Transverse colon (tissue), 4 donors: ENCODE data around the gene KCTD11. TPM values are rescaled to one million over a fixed set of nuclear protein-coding genes. Genes with fewer than 3 reads are reported as not detected.
"Not testable (repeated sequence)": the region's sequence is repeated elsewhere in the genome, so short reads cannot be mapped to it uniquely, and the experiment has no call there.

ENCODE experiments used
- DNase-seq: peaks from one replicate; pipeline ENCODE4 v3.0.0-alpha.2; 2019
- H3K27ac ChIP-seq, 4 donors: fragments of 200-600 bp; sonication (generic); 2 replicates each; pipeline ENCODE4 v1.5.1; 2016 to 2018; ENCODE audit warnings: inconsistent platforms in 4 of 4
- H3K27me3 ChIP-seq: fragments of 200-600 bp; sonication (generic); 2 replicates; pipeline ENCODE4 v1.5.1; 2017; ENCODE audit warnings: inconsistent platforms
- H3K36me3 ChIP-seq, 4 donors: fragments of 200-600 bp; sonication (generic); 2 replicates each; pipeline ENCODE4 v1.5.1; 2017 to 2019; ENCODE audit warnings: inconsistent platforms in 4 of 4
- H3K4me1 ChIP-seq, 4 donors: fragments of 200-600 bp; sonication (generic); 2 replicates each; pipeline ENCODE4 v1.5.1; 2017 to 2020; ENCODE audit warnings: inconsistent platforms in 4 of 4
- H3K4me3 ChIP-seq, 4 donors: fragments of 200-600 bp; sonication (generic); 1 replicate in 1 of 4; 2 replicates in 3 of 4; pipeline versions ENCODE4 v1.5.1 to v1.6.1; 2017 to 2019; ENCODE audit warnings: inconsistent platforms in 4 of 4
- H3K9me3 ChIP-seq, 2 donors: fragments of 200-600 bp; sonication (generic); 2 replicates each; pipeline ENCODE4 v1.5.1; 2017 to 2019; ENCODE audit warnings: inconsistent platforms in 2 of 2
- EP300 ChIP-seq: sonication (generic); formaldehyde crosslinking; IDR thresholded peaks from one replicate; pipeline ENCODE4 v1.6.1; 2017; ENCODE audit warnings: antibody characterized with exemption, low read depth
- POLR2A ChIP-seq: fragments of 450-650 bp; IDR thresholded peaks from one replicate; pipeline ENCODE4 v1.6.1; 2016; ENCODE audit warnings: antibody characterized with exemption, mild to moderate bottlenecking, moderate library complexity
- POLR2AphosphoS5 ChIP-seq, 3 donors: sonication (generic); formaldehyde crosslinking; IDR thresholded peaks; one replicate each; pipeline ENCODE4 v1.6.1; 2016; ENCODE audit warnings: antibody characterized with exemption in 3 of 3
- WGBS, 2 donors: methylation state at CpG; one replicate each; pipeline ENCODE4 v1.1.5; 2018; ENCODE audit warnings: low coverage in 1 of 2; 5-methylcytosine and 5-hydroxymethylcytosine counted together
- in situ Hi-C, 4 donors: fragments of 200-750 bp; cut with MboI; loops; one replicate each; pipeline versions ENCODE4 v1.15.0 to v1.15.1; 2017; ENCODE audit warnings: low sequenced_read_pairs in 3 of 4, low pct_ligation_motif_present in 1 of 4, low pct_unique_long_range_greater_than_20kb in 1 of 4
- intact Hi-C: fragments of 100-400 bp; cut with DNase I; formaldehyde crosslinking; loops from one replicate; pipeline ENCODE4 v1.15.1; 2023; ENCODE audit warnings: low total_unique reads
- total RNA-seq, 4 donors: library from RNA; depleted of rRNA; stranded (reverse); fragments of >200 nt; gene quantifications; one replicate each; pipeline ENCODE4 v1.1.0, GENCODE V29; 2016
- TF ChIP-seq, protein P1 (sequence below), 5 experiments: fragments of 200-600 bp in 3 of 5; fragments of 450-650 bp in 2 of 5; sonication (generic) in 3 of 5; IDR thresholded peaks; 1 replicate in 2 of 5; 2 replicates in 3 of 5; pipeline ENCODE4 v1.5.1; 2016 to 2017; ENCODE audit warnings: antibody characterized with exemption in 5 of 5, inconsistent platforms in 3 of 5, mild to moderate bottlenecking in 2 of 5, moderate library complexity in 1 of 5

The KCTD11 gene
- total RNA-seq, 4 donors from 2014 or later = 1.2 to 10.8 (median 7.8) TPM

DNA sequence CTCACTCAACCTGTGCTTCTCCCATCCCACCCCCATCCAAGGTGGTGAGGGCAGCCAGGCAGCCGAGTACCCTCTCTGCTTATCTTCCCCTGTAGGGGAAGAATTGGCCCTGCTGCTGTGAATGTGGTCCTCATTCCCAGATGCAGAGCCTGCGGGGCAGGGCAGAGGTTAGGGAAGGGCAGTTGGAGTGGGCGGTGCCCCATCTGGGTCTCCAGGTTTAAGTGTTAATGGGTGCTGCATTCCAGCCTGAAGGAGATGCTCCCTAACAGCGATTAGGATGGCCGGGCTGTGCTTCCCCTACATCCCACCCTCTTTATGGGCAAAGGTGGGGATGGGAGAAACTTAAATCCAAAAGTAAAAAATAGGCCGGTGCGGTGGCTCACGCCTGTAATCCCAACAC is 15.1 kb downstream of the KCTD11 start:
- Histone ChIP-seq H3K27me3 (no peaks in the 10 kb centered on the region), H3K36me3 (no peaks in the 10 kb centered on the region), H3K4me1 (no peaks in the 10 kb centered on the region), H3K9me3 (no peaks in the 10 kb centered on the region), H3K27ac (no peak overlapping the region), H3K4me3 (no peak overlapping the region)
- in situ Hi-C loops (loop anchor here in 1 of 4 donors (10.0 kb wide), 1 partner anchor 68 kb away; the partner anchor contains the start of genes FGF11 and TMEM102), intact Hi-C loops (no loop called here)
- WGBS, 2 donors = 79 to 92% methylated on average over 5 to 8 of the region's 8 CpGs
- no peak for DNase-seq
- TF ChIP-seq, protein P1, sequence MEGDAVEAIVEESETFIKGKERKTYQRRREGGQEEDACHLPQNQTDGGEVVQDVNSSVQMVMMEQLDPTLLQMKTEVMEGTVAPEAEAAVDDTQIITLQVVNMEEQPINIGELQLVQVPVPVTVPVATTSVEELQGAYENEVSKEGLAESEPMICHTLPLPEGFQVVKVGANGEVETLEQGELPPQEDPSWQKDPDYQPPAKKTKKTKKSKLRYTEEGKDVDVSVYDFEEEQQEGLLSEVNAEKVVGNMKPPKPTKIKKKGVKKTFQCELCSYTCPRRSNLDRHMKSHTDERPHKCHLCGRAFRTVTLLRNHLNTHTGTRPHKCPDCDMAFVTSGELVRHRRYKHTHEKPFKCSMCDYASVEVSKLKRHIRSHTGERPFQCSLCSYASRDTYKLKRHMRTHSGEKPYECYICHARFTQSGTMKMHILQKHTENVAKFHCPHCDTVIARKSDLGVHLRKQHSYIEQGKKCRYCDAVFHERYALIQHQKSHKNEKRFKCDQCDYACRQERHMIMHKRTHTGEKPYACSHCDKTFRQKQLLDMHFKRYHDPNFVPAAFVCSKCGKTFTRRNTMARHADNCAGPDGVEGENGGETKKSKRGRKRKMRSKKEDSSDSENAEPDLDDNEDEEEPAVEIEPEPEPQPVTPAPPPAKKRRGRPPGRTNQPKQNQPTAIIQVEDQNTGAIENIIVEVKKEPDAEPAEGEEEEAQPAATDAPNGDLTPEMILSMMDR (IDR thresholded peaks at IDR 0.05) = no peak
- no peak for TF ChIP-seq POLR2AphosphoS5 (IDR thresholded peaks at IDR 0.05)
- TF ChIP-seq EP300 = no peak
- TF ChIP-seq POLR2A = no peak

DNA sequence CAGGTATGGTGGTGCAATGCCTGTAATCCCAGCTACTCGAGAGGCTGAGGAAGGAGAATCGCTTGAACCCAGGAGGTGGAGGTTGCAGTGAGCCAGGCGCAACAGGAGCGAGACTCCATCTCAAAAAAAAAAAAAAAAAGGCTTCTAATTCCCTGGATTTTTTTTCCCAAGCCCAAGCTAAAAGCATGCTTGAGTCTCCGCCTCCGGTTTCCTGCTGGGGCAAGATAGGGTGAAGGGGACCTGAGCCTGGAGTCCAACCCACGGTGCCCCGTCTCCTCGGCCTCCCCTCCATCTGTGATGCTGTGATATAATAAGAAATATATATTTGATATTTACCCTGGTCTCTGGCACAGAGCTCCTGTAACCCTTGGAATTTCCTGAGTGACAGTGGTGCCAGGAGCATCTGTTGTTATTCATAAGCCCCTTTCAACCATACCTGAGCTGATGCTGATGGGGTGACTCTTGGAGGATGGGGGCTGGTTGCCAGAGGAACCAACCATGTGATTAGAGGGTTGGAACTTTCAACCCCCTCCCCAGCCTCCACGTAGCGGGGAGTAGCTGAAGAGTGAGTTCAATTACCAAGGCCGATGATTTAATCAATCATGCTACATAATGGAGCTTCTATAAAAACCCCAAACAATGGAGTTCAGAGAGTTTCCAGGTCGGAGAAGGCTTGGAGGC is 16.1 kb downstream of the KCTD11 start:
- Histone ChIP-seq H3K4me1 (no peaks in the 10 kb centered on the region), H3K9me3 (no peaks in the 10 kb centered on the region), H3K4me3 (no peak overlapping the region), H3K27me3 (no peaks in the 10 kb centered on the region), H3K27ac (no peak overlapping the region), H3K36me3 (no peaks in the 10 kb centered on the region)
- DNase-seq = no peak
- 78 to 98% methylated on average over 6 to 13 of the region's 13 CpGs for WGBS, 2 donors
- intact Hi-C loops (no loop called here), in situ Hi-C loops (loop anchor here in 1 of 4 donors (10.0 kb wide), 1 partner anchor 67 kb away; the partner anchor contains the start of genes FGF11 and TMEM102)
- TF ChIP-seq POLR2A (no peak), EP300 (no peak), POLR2AphosphoS5 (IDR thresholded peaks at IDR 0.05) (no peak)
- TF ChIP-seq, protein P1 (IDR thresholded peaks at IDR 0.05) = no peak

DNA sequence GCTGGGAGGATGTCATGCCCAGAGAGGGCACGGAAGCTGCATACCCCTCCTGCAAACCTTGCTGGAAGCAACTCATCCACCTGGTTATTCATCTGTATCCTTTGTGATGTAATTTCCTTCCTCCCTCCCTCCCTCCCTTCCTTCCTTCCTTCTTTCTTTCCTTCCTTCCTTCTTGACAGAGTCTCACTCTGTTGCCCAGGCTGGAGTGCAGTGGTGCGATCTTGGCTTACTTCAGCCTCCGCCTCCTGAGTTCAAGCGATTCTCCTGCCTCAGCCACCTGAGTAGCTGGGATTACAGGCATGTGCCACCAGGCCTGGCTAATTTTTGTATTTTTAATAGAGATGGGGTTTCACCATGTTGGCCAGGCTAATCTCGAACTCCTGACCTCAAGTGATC is 16.6 kb downstream of the KCTD11 start:
- intact Hi-C loops, H3K4me1 ChIP-seq, H3K4me3 ChIP-seq, H3K27me3 ChIP-seq, H3K9me3 ChIP-seq, H3K36me3 ChIP-seq, DNase-seq, H3K27ac ChIP-seq: not testable (repeated sequence)
- in situ Hi-C loops = loop anchor here in 1 of 4 donors (10.0 kb wide), 1 partner anchor 66 kb away; the partner anchor contains the start of genes FGF11 and TMEM102
- 82% methylated on average over 5 of the region's 5 CpGs for whole genome bisulfite sequencing, 2 donors

DNA sequence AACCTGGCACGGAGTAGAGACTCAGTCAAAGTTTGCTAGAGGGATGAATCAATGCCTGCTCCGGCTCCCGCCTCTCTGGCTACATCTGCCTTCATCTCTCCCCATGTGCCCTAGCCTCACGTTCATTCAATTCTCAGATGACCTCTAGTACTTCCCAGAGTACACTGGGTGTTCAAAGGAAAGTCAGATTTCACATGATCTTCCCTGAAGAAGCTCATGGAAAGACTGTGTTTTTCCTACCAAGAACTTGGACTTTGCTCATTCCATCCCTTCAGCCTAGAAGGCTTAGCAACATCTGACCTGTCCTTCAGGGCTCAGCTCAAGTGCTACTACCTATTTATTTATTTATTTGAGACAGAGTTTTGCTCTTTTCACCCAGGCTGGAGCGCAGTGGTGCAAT is 17.9 kb downstream of the KCTD11 start:
- H3K4me3 ChIP-seq = no peak overlapping the region
- no peak overlapping the region for H3K27ac ChIP-seq
- no peaks in the 10 kb centered on the region for H3K36me3 ChIP-seq
- no peak for DNase-seq
- intact Hi-C loops = no loop called here
- no peaks in the 10 kb centered on the region for H3K27me3 ChIP-seq
- no peaks in the 10 kb centered on the region for H3K4me1 ChIP-seq
- in situ Hi-C loops = loop anchor here in 1 of 4 donors (10.0 kb wide), 1 partner anchor 65 kb away; the partner anchor contains the start of genes FGF11 and TMEM102
- TF ChIP-seq POLR2AphosphoS5 (IDR thresholded peaks at IDR 0.05) (no peak), EP300 (no peak), POLR2A (no peak)
- TF ChIP-seq, protein P1 (IDR thresholded peaks at IDR 0.05) = no peak
- 88 to 100% methylated on average over 1 to 5 of the region's 5 CpGs for WGBS, 2 donors
- no peaks in the 10 kb centered on the region for H3K9me3 ChIP-seq
